GM12875 (cell line): ENCODE data around the gene DVL2.

Source experiments
- H3K4me3 ChIP-seq: one replicate; pipeline ENCODE4 v1.5.1; 2011; ENCODE audit warnings: low read depth, low read length, control low read depth
- CTCF ChIP-seq: IDR thresholded peaks from 2 replicates; pipeline ENCODE4 v1.5.1; 2011; ENCODE audit warnings: low read depth, mild to moderate bottlenecking, control low read depth, inconsistent platforms, low read length, moderate library complexity, borderline replicate concordance; ENCODE audit not compliant: insufficient read depth

DVL2 gene

GRCh38 chr17:7252176-7253043, 18.1 kb upstream of the DVL2 start, which contains the start of gene ELP5:
TSS of gene ELP5 (plus strand) at chr17:7252215. CDS start at chr17:7252551, 336 bp downstream.
- peak; percentile 27; the same call in 1 of the 2 replicates for TF ChIP-seq CTCF

GRCh38 chr17:7251661-7252175, 17.4 kb upstream of the DVL2 start, which contains the start of gene CTDNEP1:
TSS of gene CTDNEP1 (minus strand) at chr17:7251734. CDS start at chr17:7251296, 438 bp downstream.
- no peak for TF ChIP-seq CTCF

More at GRCh38 chr17:7252176-7253043, 18.1 kb upstream of the DVL2 start, which contains the start of gene ELP5:
- H3K4me3 ChIP-seq: peak within 1 kb of the TSS; percentile 99

GRCh38 chr17:7250695-7251627, 16.6 kb upstream of the DVL2 start:
- peak overlapping the region; percentile 99 for H3K4me3 ChIP-seq
- TF ChIP-seq CTCF: no peak

More at GRCh38 chr17:7251661-7252175, 17.4 kb upstream of the DVL2 start, which contains the start of gene CTDNEP1:
- H3K4me3 ChIP-seq: peak within 1 kb of the TSS; percentile 99

GRCh38 chr17:7249830-7250229, 15.5 kb upstream of the DVL2 start:
- peak overlapping the region; percentile 99 for H3K4me3 ChIP-seq
- no peak for TF ChIP-seq CTCF

- H3K4me3 ChIP-seq: no peak overlapping the region
- TF ChIP-seq CTCF: no peak
Observed at GRCh38 chr17:7249214-7249613, 14.9 kb upstream of the DVL2 start.

- TF ChIP-seq CTCF: no peak
- no peak overlapping the region for H3K4me3 ChIP-seq
Observed at GRCh38 chr17:7248796-7249195, 14.5 kb upstream of the DVL2 start.
